ENCODE results near the gene GPR55. TPM values are rescaled to one million over a fixed set of nuclear protein-coding genes. Genes with fewer than 3 reads are reported as not detected.

The GPR55 gene
- total RNA-seq, 1 donor from 2014 or later: not detected

- no peak overlapping the region for H3K4me3 ChIP-seq (ENCODE audit: low read depth, low read length)
- DNase-seq (ENCODE audit: low read depth): no peak
- TF ChIP-seq, protein P1, sequence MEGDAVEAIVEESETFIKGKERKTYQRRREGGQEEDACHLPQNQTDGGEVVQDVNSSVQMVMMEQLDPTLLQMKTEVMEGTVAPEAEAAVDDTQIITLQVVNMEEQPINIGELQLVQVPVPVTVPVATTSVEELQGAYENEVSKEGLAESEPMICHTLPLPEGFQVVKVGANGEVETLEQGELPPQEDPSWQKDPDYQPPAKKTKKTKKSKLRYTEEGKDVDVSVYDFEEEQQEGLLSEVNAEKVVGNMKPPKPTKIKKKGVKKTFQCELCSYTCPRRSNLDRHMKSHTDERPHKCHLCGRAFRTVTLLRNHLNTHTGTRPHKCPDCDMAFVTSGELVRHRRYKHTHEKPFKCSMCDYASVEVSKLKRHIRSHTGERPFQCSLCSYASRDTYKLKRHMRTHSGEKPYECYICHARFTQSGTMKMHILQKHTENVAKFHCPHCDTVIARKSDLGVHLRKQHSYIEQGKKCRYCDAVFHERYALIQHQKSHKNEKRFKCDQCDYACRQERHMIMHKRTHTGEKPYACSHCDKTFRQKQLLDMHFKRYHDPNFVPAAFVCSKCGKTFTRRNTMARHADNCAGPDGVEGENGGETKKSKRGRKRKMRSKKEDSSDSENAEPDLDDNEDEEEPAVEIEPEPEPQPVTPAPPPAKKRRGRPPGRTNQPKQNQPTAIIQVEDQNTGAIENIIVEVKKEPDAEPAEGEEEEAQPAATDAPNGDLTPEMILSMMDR (conservative IDR thresholded peaks at IDR 0.05; ENCODE audit: low read depth, low read length): no peak
Measured at GRCh38 chr2:230866756-230867523, 58.1 kb downstream of the GPR55 start.

DNA sequence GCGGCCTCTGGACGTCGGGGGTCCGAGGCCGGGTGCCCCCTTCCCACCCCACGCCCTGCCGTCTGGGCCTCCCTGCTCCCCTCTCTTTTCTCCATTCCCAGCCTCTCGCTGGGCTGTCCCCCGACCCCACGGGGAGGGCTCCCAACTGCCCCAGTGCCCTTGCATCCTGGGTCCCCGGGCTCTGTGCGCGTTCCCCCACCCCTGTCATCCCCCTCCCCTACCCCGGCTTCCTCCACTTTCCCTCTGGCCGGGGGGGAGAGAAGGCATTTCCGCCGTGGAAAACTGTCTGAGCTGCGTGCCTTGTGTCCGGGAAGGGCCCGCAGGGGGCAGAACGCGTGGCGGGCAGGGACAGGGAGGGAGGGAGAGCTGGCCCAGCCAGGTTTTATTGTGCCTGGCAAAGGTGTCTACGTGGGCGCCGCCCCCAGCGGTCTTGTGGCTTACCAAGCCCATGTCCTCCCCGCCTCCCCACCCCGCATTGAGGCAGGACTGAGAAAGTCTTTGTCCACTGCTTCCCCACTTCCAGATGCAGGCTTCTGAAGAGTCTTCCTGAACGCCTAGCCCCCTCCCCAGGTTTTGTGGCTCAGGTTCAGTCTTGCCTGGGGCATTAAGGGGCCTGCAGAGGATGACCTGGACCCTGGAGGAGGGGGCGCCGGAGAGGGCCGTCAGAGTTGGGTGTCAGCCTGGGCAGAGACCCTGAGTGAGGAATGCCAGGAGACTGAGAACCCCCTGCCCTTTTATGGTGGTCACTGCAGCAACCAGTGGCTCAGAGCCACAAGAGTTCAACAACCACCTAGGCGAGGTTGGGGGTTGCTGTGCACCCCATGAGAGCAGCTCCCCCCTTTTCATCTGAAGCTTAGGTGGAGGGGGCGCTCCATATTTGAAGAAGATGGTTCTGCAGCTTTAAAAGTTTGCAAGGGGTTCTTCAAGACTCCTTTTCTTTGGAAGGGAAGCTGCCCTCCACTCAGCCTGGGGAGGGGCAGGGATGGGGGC, 59.0 kb downstream of the GPR55 start:
- TF ChIP-seq, protein P1 (conservative IDR thresholded peaks at IDR 0.05; ENCODE audit: low read depth, low read length): peak; percentile 13
- DNase-seq (ENCODE audit: low read depth): no peak
- peak overlapping the region; percentile 79 for H3K4me3 ChIP-seq (ENCODE audit: low read depth, low read length)

GRCh38 chr2:230865307-230865765, 59.7 kb downstream of the GPR55 start:
- H3K4me3 ChIP-seq (ENCODE audit: low read depth, low read length): peak overlapping the region; percentile 79
- TF ChIP-seq, protein P1 (conservative IDR thresholded peaks at IDR 0.05; ENCODE audit: low read depth, low read length): no peak
- no peak for DNase-seq (ENCODE audit: low read depth)

DNA sequence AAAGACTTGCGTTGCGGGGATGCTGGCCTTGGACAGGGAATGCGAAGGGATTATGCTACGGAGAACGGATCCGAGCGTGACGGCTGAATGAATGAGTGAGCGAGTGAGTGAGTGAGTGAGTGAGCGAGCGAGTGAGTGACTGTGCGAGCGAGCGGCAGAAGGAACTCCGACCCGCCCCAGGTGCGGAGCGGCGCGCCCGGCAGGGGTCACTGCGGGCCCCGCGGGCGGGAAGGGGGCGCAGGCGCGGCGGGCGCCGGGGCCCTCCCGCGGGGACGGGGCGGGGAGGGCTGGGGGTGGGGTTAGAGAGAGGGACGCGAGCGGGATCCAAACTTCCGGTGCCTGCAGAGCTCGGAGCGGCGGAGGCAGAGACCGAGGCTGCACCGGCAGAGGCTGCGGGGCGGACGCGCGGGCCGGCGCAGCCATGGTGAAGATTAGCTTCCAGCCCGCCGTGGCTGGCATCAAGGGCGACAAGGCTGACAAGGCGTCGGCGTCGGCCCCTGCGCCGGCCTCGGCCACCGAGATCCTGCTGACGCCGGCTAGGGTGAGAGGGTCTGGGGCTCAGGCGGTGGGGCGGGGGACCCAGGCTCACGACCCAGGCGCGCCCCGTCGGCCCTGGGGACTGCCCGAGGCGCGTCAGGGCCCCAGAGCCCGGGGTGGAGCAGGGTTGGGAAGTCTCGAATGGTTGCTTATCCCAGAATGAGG, 60.3 kb downstream of the GPR55 start, which contains the start of gene ITM2C:
Gene ITM2C (plus strand): TSS at position 338 of the 702 bp plus-strand sequence. CDS start 84 bp downstream, at position 422.
- H3K4me3 ChIP-seq (ENCODE audit: low read depth, low read length): peak within 1 kb of the TSS; percentile 79
- DNase-seq (ENCODE audit: low read depth): peak; percentile 15
- TF ChIP-seq, protein P1 (conservative IDR thresholded peaks at IDR 0.05; ENCODE audit: low read depth, low read length): peak; percentile 32

DNA sequence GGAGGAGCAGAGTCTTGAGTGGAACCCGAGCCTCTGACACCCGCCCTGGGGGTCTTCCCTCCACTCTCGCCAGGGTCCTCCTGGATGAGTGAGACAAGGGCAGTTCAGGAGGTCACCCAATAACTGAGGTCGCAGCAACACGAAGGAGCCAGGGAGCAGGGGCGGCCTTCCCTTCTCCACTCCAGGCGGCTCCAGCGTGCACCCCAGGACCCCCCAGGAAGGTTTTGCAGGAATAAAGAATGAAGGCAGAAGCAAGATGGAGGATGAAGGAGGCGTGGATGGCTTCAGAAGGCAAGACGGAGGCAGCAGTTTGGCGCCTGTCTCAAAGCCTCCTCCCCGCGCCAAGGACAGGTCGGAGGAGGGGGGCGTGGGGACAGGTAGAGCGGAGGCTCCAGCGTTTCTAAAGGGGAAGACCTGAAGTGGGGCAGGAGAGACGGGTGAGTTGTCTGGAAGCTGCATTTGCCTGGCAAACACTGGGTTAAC, 60.9 kb downstream of the GPR55 start:
- TF ChIP-seq, protein P1 (conservative IDR thresholded peaks at IDR 0.05; ENCODE audit: low read depth, low read length): no peak
- H3K4me3 ChIP-seq (ENCODE audit: low read depth, low read length): peak overlapping the region; percentile 79
- no peak for DNase-seq (ENCODE audit: low read depth)

DNA sequence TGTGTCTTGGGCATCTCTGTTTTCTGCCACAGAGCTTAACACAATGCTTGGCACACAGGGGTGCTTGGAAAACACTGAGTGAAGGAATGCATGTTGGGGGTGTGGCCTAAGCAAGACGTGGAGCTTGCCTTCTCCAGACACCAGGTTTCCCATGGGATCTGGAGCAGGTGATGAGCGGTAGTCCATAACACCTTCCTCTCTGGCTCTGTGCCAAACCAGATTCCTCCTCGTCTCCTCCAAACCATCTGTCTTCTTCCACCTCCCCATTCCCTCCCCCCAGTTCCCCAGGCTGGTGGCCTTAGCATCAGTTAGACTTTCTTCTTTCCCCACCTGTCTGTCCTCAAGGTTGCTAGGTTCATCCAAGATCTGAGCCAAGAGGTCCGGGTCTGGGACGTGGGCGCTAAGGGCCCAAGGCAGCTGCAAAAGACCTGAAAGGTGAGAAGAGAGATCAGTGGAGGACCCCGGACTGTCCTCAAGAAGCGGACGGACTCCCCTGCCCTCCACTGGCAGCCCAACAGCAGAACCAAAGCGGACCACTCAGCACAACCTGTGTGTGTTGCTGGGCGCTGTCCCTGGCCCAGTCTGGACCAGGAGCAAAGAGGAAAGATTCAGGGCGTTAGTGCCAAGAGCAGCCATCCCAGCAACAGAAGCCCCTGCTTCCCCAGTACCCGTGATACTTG, 61.5 kb downstream of the GPR55 start:
- DNase-seq (ENCODE audit: low read depth): no peak
- no peak overlapping the region for H3K4me3 ChIP-seq (ENCODE audit: low read depth, low read length)
- TF ChIP-seq, protein P1 (conservative IDR thresholded peaks at IDR 0.05; ENCODE audit: low read depth, low read length): no peak
